D721Med (cell line): ENCODE results near the gene LRFN5.
A peak's percentile ranks its signal among the peaks of the same experiment; 100 is the strongest.

ENCODE experiments used
- DNase-seq: peaks from one replicate; pipeline ENCODE4 v3.0.0; 2011; ENCODE audit warnings: low spot score; ENCODE audit not compliant: insufficient read length
- FAIRE-seq: peaks from 2 replicates; lab custom pipeline; 2011; peaks lifted over from hg19 to GRCh38; lab: Jason Lieb, UNC
- TF ChIP-seq, protein P1 (sequence below): IDR thresholded peaks from 2 replicates; pipeline ENCODE4 v1.5.1; 2012; ENCODE audit warnings: mild to moderate bottlenecking, control low read depth; ENCODE audit not compliant: insufficient read depth; ENCODE audit errors: missing control alignments

LRFN5 gene

DNA sequence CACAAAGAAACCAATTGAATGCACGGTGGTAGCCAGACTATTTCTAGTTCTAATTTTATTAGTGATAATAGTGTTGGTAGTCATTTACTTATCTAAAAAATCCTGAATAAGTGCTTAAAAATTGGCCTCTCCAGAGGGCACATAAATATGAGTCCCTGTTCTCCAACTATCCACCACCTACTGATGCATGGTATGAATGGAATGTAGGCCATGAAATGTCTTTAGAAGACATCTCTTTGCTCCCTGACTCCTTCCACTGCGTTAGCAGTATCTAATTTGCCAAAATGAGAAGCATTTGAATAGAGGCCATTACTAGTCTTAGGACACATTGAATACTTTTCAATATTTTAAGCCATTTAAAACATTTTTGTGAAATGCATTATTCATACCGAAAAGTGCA, 261.7 kb downstream of the LRFN5 start:
- FAIRE-seq (no peak), DNase-seq (no peak)
- TF ChIP-seq, protein P1, sequence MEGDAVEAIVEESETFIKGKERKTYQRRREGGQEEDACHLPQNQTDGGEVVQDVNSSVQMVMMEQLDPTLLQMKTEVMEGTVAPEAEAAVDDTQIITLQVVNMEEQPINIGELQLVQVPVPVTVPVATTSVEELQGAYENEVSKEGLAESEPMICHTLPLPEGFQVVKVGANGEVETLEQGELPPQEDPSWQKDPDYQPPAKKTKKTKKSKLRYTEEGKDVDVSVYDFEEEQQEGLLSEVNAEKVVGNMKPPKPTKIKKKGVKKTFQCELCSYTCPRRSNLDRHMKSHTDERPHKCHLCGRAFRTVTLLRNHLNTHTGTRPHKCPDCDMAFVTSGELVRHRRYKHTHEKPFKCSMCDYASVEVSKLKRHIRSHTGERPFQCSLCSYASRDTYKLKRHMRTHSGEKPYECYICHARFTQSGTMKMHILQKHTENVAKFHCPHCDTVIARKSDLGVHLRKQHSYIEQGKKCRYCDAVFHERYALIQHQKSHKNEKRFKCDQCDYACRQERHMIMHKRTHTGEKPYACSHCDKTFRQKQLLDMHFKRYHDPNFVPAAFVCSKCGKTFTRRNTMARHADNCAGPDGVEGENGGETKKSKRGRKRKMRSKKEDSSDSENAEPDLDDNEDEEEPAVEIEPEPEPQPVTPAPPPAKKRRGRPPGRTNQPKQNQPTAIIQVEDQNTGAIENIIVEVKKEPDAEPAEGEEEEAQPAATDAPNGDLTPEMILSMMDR = no peak

GRCh38 chr14:41872931-41873685, 266.4 kb downstream of the LRFN5 start:
- no peak for DNase-seq
- TF ChIP-seq, protein P1 = no peak
- FAIRE-seq = no peak

DNA sequence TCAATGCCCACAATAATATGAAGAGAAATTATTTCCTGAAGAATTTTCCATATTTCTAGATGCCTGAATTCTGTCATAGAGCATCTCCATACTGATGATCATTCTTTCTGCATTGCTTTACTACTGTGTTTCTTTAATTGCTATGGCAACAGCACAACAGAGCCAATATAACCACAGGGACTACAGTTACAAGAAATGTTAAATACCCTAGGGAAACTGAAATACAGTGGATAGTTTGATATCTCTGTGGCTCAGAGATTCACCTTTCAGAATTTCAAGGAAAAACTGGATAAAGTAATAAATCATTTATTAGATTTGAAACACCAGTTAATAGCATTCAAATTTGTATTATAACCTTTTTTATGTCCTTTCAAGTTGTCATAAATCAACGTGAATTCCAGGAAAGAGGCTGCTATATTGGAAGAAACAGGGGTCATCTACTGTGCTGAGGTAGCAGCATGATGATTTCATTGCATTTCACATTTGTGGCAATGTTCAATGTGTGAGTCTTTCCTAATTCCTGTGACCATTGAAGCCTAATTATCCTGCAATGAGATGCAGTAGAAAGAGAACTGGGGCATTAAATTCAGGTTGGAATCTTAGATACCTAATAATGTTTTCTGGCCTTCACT, 267.1 kb downstream of the LRFN5 start:
- DNase-seq (no peak), FAIRE-seq (no peak)
- TF ChIP-seq, protein P1 = no peak

DNA sequence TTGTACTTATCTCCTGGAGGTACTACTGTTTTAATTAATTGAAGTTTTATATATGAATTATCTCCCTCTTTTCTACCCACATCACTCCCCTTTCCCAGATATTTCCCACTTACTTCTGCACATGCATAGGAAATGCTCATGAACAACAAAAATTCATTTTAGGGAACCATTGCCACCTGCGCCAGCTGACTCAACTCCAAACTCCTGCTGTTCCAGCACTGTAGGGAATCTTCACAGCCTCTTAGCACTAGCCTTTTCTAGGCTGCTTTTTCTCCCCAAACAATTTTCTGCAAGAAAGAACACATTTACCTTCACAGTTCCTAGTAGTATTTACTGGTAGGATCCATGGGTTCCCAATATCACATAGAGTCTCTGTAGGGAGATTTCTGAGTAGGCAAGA, 268.4 kb downstream of the LRFN5 start:
- no peak for DNase-seq
- TF ChIP-seq, protein P1 = no peak
- no peak for FAIRE-seq

- TF ChIP-seq, protein P1 = no peak
- DNase-seq (no peak), FAIRE-seq (peak; percentile 41)
These were observed 271.6 kb downstream of the LRFN5 start for GRCh38 chr14:41878321-41878720.

GRCh38 chr14:41891624-41892023, 284.9 kb downstream of the LRFN5 start:
- DNase-seq (no peak), FAIRE-seq (no peak)
- TF ChIP-seq, protein P1 = no peak

DNA sequence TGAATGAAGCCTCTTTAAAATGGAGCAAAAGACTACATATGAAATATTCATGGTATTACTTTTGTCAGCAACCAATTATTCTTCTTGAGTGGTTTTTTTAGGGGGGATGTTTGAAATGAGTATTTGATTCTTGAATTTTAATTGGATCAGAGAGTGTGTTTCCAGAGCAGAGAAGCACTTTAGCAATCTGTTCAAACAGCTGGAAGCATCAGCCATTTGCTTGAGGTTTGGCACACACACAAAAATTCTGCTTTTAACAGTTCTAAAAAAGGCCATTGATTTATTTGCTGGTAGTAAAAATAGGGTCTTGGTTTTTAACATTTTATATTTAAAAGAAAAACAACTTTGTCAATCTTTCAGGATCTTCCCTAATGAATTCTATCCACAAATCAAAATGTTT, 292.7 kb downstream of the LRFN5 start:
- TF ChIP-seq, protein P1 = no peak
- peak; percentile 58 for FAIRE-seq
- DNase-seq = no peak
